ES-I3 (cell line): Measurements from ENCODE around the gene TSPAN5.

Experiments used
- H3K36me3 ChIP-seq: 2 replicates; pipeline ENCODE4 v1.6.1; 2013; ENCODE audit warnings: mild to moderate bottlenecking, low read length, control low read depth, moderate library complexity; ENCODE audit not compliant: insufficient read depth
- H3K4me1 ChIP-seq: 2 replicates; pipeline ENCODE4 v1.6.1; 2013; ENCODE audit warnings: mild to moderate bottlenecking, control low read depth, low read length; ENCODE audit not compliant: insufficient read depth
- H3K9ac ChIP-seq: 2 replicates; pipeline ENCODE4 v1.6.1; 2013; ENCODE audit warnings: low read depth, mild to moderate bottlenecking, low read length, moderate library complexity
- H3K9me3 ChIP-seq: 2 replicates; pipeline ENCODE4 v1.6.1; 2013; ENCODE audit warnings: mild to moderate bottlenecking, low read length, moderate library complexity; ENCODE audit not compliant: control insufficient read depth, insufficient read depth

Gene TSPAN5

GRCh38 chr4:98627531-98628257 lies 30.7 kb downstream of the TSPAN5 start:
- Histone ChIP-seq H3K4me1 (peaks cover 14% of the 10 kb centered on the region), H3K36me3 (no peaks in the 10 kb centered on the region), H3K9me3 (no peaks in the 10 kb centered on the region), H3K9ac (no peak overlapping the region)

GRCh38 chr4:98626350-98626749 lies 32.1 kb downstream of the TSPAN5 start:
- H3K36me3 ChIP-seq = no peaks in the 10 kb centered on the region
- H3K4me1 ChIP-seq = peaks cover 14% of the 10 kb centered on the region
- no peak overlapping the region for H3K9ac ChIP-seq
- H3K9me3 ChIP-seq = no peaks in the 10 kb centered on the region

GRCh38 chr4:98625920-98626319 lies 32.5 kb downstream of the TSPAN5 start:
- Histone ChIP-seq H3K4me1 (peaks cover 14% of the 10 kb centered on the region), H3K9me3 (no peaks in the 10 kb centered on the region), H3K36me3 (no peaks in the 10 kb centered on the region), H3K9ac (no peak overlapping the region)

- no peak overlapping the region for H3K9ac ChIP-seq
- H3K4me1 ChIP-seq = peaks cover 16% of the 10 kb centered on the region
- H3K36me3 ChIP-seq = no peaks in the 10 kb centered on the region
- no peaks in the 10 kb centered on the region for H3K9me3 ChIP-seq
Measured at GRCh38 chr4:98625399-98625798, 33.0 kb downstream of the TSPAN5 start.

- no peaks in the 10 kb centered on the region for H3K9me3 ChIP-seq
- H3K4me1 ChIP-seq = peaks cover 21% of the 10 kb centered on the region
- H3K9ac ChIP-seq = no peak overlapping the region
- no peaks in the 10 kb centered on the region for H3K36me3 ChIP-seq
Measured at GRCh38 chr4:98624642-98625041, 33.8 kb downstream of the TSPAN5 start.

- H3K9me3 ChIP-seq = no peaks in the 10 kb centered on the region
- no peak overlapping the region for H3K9ac ChIP-seq
- peaks cover 21% of the 10 kb centered on the region for H3K4me1 ChIP-seq
- H3K36me3 ChIP-seq = no peaks in the 10 kb centered on the region
Measured at GRCh38 chr4:98624144-98624543, 34.3 kb downstream of the TSPAN5 start.

- peaks cover 21% of the 10 kb centered on the region for H3K4me1 ChIP-seq
- H3K9ac ChIP-seq = no peak overlapping the region
- H3K9me3 ChIP-seq = no peaks in the 10 kb centered on the region
- no peaks in the 10 kb centered on the region for H3K36me3 ChIP-seq
Measured at GRCh38 chr4:98623126-98623802, 35.1 kb downstream of the TSPAN5 start.

GRCh38 chr4:98620087-98620784 lies 38.2 kb downstream of the TSPAN5 start:
- H3K9me3 ChIP-seq = no peaks in the 10 kb centered on the region
- peaks cover 14% of the 10 kb centered on the region for H3K4me1 ChIP-seq
- H3K36me3 ChIP-seq = no peaks in the 10 kb centered on the region
- H3K9ac ChIP-seq = no peak overlapping the region

- Histone ChIP-seq H3K36me3 (no peaks in the 10 kb centered on the region), H3K9me3 (no peaks in the 10 kb centered on the region), H3K9ac (no peak overlapping the region), H3K4me1 (peaks cover 14% of the 10 kb centered on the region)
Measured at GRCh38 chr4:98619180-98619579, 39.2 kb downstream of the TSPAN5 start.

- no peaks in the 10 kb centered on the region for H3K9me3 ChIP-seq
- H3K4me1 ChIP-seq = peaks cover 17% of the 10 kb centered on the region
- no peaks in the 10 kb centered on the region for H3K36me3 ChIP-seq
- no peak overlapping the region for H3K9ac ChIP-seq
Measured at GRCh38 chr4:98618680-98619079, 39.7 kb downstream of the TSPAN5 start.

GRCh38 chr4:98617358-98618047 lies 40.9 kb downstream of the TSPAN5 start:
- no peak overlapping the region for H3K9ac ChIP-seq
- no peaks in the 10 kb centered on the region for H3K9me3 ChIP-seq
- H3K36me3 ChIP-seq = no peaks in the 10 kb centered on the region
- H3K4me1 ChIP-seq = peaks cover 22% of the 10 kb centered on the region

- no peak overlapping the region for H3K9ac ChIP-seq
- peaks cover 36% of the 10 kb centered on the region for H3K4me1 ChIP-seq
- no peaks in the 10 kb centered on the region for H3K36me3 ChIP-seq
- no peaks in the 10 kb centered on the region for H3K9me3 ChIP-seq
Measured at GRCh38 chr4:98615991-98616390, 42.4 kb downstream of the TSPAN5 start.

- Histone ChIP-seq H3K4me1 (peaks cover 41% of the 10 kb centered on the region), H3K36me3 (no peaks in the 10 kb centered on the region), H3K9me3 (no peaks in the 10 kb centered on the region), H3K9ac (no peak overlapping the region)
Measured at GRCh38 chr4:98614662-98615061, 43.7 kb downstream of the TSPAN5 start.

GRCh38 chr4:98614094-98614493 lies 44.3 kb downstream of the TSPAN5 start:
- no peak overlapping the region for H3K9ac ChIP-seq
- H3K36me3 ChIP-seq = no peaks in the 10 kb centered on the region
- no peaks in the 10 kb centered on the region for H3K9me3 ChIP-seq
- H3K4me1 ChIP-seq = peaks cover 45% of the 10 kb centered on the region
